ENCODE measurements around the gene HOXB9.

DNA sequence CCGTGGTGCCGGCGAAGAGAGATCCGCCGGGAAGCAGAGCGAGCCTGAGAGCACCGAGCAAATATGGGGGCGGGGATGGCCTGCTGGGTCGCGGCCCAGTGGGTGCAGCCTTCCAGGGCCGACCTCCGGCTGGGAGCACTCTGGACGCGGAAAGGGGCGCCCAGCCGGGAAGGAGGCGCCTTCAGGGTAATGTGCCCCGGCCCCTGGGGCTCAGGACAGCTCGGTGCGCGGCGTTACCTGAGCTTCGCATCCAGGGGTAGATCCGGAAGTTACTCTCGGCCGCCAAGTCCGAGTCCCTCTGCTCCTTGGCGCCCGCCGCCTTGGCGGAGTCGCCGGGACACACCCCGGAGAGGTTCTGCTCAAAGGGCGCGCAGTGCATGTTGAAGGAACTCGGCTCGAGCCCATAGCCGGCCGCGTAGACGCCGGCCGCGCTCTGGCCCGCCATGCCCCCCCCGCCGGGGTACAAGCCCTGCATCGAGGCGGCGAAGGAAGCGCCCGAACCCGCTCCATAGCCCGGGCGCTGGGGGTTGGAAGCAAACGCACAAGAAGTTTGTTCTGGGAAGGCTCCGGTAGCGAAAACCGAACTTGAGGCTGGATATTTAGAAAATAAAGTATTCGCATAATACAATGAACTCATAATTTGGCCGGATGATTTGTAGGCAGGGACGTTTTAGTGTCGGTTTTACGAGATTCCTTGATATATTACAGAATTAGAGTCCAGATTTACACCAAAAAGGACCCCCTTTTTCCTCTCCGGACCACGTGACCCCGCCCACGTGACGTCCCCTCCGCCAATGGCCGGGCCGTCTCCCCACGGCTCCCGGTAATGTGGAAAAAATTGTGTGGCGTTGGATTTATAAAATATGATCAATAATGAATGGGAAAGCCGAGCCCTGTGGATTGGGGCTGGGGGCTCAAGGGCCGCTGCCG lies 15.6 kb downstream of the HOXB9 start, which contains the start of gene HOXB7:
- TF ChIP-seq, protein P1, sequence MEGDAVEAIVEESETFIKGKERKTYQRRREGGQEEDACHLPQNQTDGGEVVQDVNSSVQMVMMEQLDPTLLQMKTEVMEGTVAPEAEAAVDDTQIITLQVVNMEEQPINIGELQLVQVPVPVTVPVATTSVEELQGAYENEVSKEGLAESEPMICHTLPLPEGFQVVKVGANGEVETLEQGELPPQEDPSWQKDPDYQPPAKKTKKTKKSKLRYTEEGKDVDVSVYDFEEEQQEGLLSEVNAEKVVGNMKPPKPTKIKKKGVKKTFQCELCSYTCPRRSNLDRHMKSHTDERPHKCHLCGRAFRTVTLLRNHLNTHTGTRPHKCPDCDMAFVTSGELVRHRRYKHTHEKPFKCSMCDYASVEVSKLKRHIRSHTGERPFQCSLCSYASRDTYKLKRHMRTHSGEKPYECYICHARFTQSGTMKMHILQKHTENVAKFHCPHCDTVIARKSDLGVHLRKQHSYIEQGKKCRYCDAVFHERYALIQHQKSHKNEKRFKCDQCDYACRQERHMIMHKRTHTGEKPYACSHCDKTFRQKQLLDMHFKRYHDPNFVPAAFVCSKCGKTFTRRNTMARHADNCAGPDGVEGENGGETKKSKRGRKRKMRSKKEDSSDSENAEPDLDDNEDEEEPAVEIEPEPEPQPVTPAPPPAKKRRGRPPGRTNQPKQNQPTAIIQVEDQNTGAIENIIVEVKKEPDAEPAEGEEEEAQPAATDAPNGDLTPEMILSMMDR (IDR thresholded peaks at IDR 0.05) = peak in 1 of 6 experiments; percentile 10
- peak; percentile 73 to 82 for TF ChIP-seq POLR2A (IDR thresholded peaks at IDR 0.05)
